Ovary (tissue), 9 donors: ENCODE results near the gene C1QC. TPM values are rescaled to one million over a fixed set of nuclear protein-coding genes. Genes with fewer than 3 reads are reported as not detected.

Experiments
- DNase-seq, 5 donors: peaks; one replicate each; pipeline ENCODE4 v3.0.0-alpha.2; 2019 to 2020
- H3K27ac ChIP-seq, 2 donors: fragments of 200-600 bp; one replicate each; pipeline versions ENCODE4 v1.5.1 to v1.8.0; 2019 to 2022
- H3K27me3 ChIP-seq: fragments of 200-600 bp; one replicate; pipeline ENCODE4 v1.8.0; 2022
- H3K36me3 ChIP-seq: fragments of 200-600 bp; sonication (generic); one replicate; pipeline ENCODE4 v1.5.1; 2019
- H3K4me1 ChIP-seq: one replicate; pipeline ENCODE4 v1.8.1; 2013; ENCODE audit warnings: mild to moderate bottlenecking, moderate library complexity; ENCODE audit not compliant: insufficient read depth
- H3K4me3 ChIP-seq: fragments of 200-600 bp; sonication (generic); one replicate; pipeline ENCODE4 v1.5.1; 2017
- H3K9me3 ChIP-seq, 2 donors: fragments of 200-600 bp in 1 of 2; sonication (generic) in 1 of 2; one replicate each; pipeline versions ENCODE4 v1.5.1 to v1.8.1; 2013 to 2019; ENCODE audit warnings: mild to moderate bottlenecking in 1 of 2, moderate library complexity in 1 of 2
- EP300 ChIP-seq: sonication (generic); formaldehyde crosslinking; IDR thresholded peaks from one replicate; pipeline ENCODE4 v1.6.1; 2017; ENCODE audit warnings: antibody characterized with exemption
- POLR2A ChIP-seq: fragments of 450-650 bp; IDR thresholded peaks from one replicate; pipeline ENCODE4 v1.6.1; 2017; ENCODE audit warnings: antibody characterized with exemption, mild to moderate bottlenecking, moderate library complexity
- WGBS, 3 donors: extraction: QIAGEN DNeasy Blood & Tissue Kit in 1 of 3; methylation state at CpG; one replicate each; pipeline versions ENCODE4 v1.1.5 to v1.1.7; 2013 to 2017; 5-methylcytosine and 5-hydroxymethylcytosine counted together
- intact Hi-C, 4 donors: fragments of 100-400 bp; cut with DNase I; formaldehyde crosslinking; loops; one replicate each; pipeline versions ENCODE4 v1.11.0 to v1.15.1; 2022 to 2023
- polyA plus RNA-seq, 2 donors: library from polyadenylated mRNA; stranded (reverse); fragments of 200-250 nt in 1 of 2; fragments of 350-450 nt in 1 of 2; fragmentation: Illumina TruSeq in 1 of 2; extraction: RNeasy Lipid Tissue Mini Kit (QIAGEN cat#74804) in 1 of 2; gene quantifications; one replicate each; pipeline ENCODE4 v1.2.3, GENCODE V29; 2013 to 2014
- total RNA-seq, 7 donors: library from RNA; depleted of rRNA in 2 of 7; stranded (reverse); fragments of >200 nt in 2 of 7; fragmentation: NEBNext Ultra II Directional in 3 of 7; extraction: Animal tissue kit (Norgen Biotek cat#: 25700) in 3 of 7; gene quantifications; one replicate each; pipeline versions ENCODE4 v1.1.0 to v1.2.4, GENCODE V29; 2016 to 2023
- TF ChIP-seq, protein P1 (sequence below), 3 donors: fragments of 450-650 bp in 2 of 3; fragments of 200-600 bp in 1 of 3; IDR thresholded peaks; one replicate each; pipeline versions ENCODE4 v1.5.1 to v1.8.0; 2016 to 2022; ENCODE audit warnings: antibody characterized with exemption in 3 of 3, mild to moderate bottlenecking in 1 of 3
- donor health status: DM: no; HTN: no; CAD: no; lungs with moderate emphysema.
- donor health status: DM: no; HTN: no; CAD: no.
- donor health status: Bipolar disorder and iron deficiency.
- donor health status: DM: yes; HTN: yes; CAD: no.
- donor health status: DM: no; HTN: no; CAD: no.
- donor health status: DM: yes; HTN: yes; CAD: no.

The C1QC gene
- total and polyA plus RNA-seq, 9 donors, result 30.2 to 136 (median 51.1) TPM

DNA sequence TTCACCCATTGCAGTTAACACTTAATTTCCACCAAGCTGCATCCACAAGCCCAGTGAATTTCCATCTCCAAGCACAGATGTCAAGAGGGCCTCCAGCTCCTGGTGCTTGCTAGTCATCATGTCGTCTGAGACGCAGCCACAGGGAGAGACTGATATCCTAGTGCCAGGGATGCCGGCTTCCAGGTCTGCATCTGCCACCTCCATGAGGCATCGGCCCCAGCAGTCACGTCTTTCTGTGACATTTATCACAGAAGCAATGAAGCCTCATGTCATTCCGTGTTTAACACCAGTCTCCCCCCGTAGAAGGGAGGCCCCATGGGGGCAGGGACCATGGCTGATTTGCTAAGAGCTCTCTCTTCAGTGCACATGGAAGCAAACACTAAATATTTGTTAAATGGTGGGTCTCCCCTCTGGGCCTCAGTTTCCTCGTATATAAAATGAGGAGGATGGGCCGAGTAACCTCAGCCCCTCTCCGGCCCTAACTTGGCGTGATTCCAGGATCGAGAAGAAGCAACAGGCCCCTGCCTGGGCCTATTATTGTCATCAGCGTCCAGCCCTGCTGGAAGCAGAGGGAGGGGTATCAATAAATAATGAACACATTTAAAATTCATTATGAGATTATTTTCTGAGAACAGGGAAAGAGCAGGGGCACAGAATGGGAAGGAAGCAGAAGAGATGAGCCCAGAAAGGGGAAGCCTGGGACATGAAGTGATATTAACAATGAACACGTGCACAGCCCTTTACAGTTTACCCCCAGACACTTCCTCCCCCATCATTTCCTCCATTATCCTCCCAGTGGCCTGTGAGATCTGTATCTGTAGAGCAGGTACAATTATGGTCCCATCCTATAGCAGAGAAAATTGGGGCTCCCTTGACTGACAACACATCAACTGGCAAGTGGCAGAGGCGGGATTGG, 8.8 kb downstream of the C1QC start:
- Histone ChIP-seq H3K27ac (no peak overlapping the region), H3K27me3 (no peaks in the 10 kb centered on the region), H3K9me3 (no peaks in the 10 kb centered on the region), H3K4me1 (no peaks in the 10 kb centered on the region), H3K4me3 (no peak overlapping the region), H3K36me3 (no peaks in the 10 kb centered on the region)
- intact Hi-C loops, result no loop called here
- WGBS, 3 donors, result 70 to 71% (median 70%) methylated on average over 15 of the region's 15 CpGs
- no peak for TF ChIP-seq POLR2A
- TF ChIP-seq, protein P1, sequence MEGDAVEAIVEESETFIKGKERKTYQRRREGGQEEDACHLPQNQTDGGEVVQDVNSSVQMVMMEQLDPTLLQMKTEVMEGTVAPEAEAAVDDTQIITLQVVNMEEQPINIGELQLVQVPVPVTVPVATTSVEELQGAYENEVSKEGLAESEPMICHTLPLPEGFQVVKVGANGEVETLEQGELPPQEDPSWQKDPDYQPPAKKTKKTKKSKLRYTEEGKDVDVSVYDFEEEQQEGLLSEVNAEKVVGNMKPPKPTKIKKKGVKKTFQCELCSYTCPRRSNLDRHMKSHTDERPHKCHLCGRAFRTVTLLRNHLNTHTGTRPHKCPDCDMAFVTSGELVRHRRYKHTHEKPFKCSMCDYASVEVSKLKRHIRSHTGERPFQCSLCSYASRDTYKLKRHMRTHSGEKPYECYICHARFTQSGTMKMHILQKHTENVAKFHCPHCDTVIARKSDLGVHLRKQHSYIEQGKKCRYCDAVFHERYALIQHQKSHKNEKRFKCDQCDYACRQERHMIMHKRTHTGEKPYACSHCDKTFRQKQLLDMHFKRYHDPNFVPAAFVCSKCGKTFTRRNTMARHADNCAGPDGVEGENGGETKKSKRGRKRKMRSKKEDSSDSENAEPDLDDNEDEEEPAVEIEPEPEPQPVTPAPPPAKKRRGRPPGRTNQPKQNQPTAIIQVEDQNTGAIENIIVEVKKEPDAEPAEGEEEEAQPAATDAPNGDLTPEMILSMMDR (IDR thresholded peaks at IDR 0.05), result no peak
- no peak for TF ChIP-seq EP300
- no peak for DNase-seq

DNA sequence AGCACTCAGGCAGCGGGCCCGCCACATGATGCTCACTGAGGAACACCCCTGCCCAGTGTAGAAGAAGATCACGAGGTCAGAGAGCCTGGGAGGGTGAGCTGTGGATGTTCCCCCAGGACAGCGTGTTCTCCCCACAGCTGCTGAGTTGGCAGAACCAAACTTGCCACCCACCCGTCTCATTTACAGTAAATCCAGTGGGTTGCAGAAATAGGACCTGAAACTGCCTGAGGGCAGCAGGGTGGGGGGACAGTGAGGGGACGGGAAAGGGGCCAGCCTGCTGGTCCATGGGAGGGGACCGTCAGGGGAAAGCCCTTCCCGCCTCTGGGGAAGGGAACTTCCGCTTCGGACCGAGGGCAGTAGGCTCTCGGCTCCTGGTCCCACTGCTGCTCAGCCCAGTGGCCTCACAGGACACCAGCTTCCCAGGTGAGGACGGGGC, 9.5 kb downstream of the C1QC start, which contains the start of gene C1QB:
TSS of gene C1QB (plus strand) at position 356 of the 436 bp plus-strand sequence. CDS start 6,227 bp downstream, outside the sequence.
- Histone ChIP-seq H3K27me3 (no peaks in the 10 kb centered on the region), H3K4me3 (no peak within 1 kb of the TSS), H3K36me3 (no peaks in the 10 kb centered on the region), H3K27ac (no peak within 1 kb of the TSS), H3K9me3 (no peaks in the 10 kb centered on the region), H3K4me1 (no peaks in the 10 kb centered on the region)
- WGBS, 3 donors, result 74 to 79% (median 78%) methylated on average over 13 of the region's 13 CpGs
- no peak for DNase-seq
- TF ChIP-seq, protein P1 (IDR thresholded peaks at IDR 0.05), result no peak
- TF ChIP-seq EP300 (no peak), POLR2A (no peak)
- intact Hi-C loops, result no loop called here

DNA sequence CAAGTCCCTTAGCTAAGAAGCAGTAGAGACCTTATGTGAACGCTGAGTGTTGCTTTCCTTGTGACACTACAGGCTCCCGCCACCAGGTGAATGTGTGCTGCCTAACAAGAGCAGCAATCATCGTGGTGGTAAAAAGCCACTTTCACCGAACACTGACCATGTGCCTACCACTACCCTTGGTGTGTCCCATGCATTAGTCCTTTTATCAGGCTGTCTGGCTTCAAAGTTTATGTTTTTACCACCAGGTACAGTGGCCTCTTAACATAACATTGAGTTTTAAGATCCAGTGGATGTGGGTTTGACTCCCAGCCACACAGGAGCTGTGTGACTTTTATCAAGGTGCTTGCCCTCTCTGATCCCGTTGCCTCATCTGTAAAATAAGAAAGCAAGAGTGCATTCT, 11.3 kb downstream of the C1QC start:
- H3K27ac ChIP-seq, result no peak overlapping the region
- intact Hi-C loops, result no loop called here
- WGBS, 3 donors, result 57 to 66% (median 59%) methylated on average over 5 of the region's 5 CpGs

DNA sequence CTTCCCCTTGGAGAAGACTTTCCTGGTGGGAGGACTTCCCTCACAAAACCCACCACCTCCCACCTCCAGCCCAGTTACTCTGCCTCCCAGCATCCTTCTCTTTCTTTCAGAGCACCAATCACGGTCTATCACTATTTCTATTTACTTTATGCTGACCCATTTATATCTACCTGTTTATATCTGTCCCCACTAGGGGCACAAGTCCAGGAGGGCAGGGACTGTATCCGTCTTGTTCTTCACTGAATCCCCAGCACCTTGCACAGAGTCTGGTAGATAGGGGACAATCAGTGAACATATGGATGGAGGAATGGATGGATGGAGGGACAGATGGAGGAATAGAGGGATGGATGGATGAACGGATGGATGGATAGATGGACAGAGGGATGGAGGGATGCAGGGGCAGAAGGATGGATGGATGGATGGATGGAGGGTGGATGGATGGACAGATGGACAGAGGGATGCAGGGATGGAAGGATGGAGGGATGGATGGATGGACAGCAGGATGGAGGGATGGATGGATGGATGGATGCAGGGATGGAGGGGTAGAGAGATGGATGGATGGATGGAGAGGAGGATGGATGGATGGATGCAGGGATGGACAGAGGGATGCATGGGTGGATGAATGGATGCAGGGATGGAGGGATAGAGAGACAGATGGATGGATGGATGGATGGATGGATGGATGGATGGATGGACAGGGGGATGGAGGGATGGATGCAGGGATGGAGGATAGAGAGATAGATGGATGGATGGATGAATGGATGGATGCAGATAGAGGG, 15.1 kb downstream of the C1QC start:
- no peak overlapping the region for H3K27ac ChIP-seq
- H3K4me3 ChIP-seq, result no peak overlapping the region
- intact Hi-C loops, result no loop called here
- WGBS, 3 donors, result 64 to 77% (median 71%) methylated on average over 3 of the region's 3 CpGs
- H3K27me3 ChIP-seq, result no peaks in the 10 kb centered on the region
- no peaks in the 10 kb centered on the region for H3K4me1 ChIP-seq
- DNase-seq, result no peak
- H3K9me3 ChIP-seq, result no peaks in the 10 kb centered on the region
- H3K36me3 ChIP-seq, result no peaks in the 10 kb centered on the region
- TF ChIP-seq, protein P1 (IDR thresholded peaks at IDR 0.05), result no peak
- TF ChIP-seq EP300, result no peak
- no peak for TF ChIP-seq POLR2A

More for the DNA sequence above, 11.3 kb downstream of the C1QC start:
- H3K9me3 ChIP-seq, result no peaks in the 10 kb centered on the region
- H3K4me3 ChIP-seq, result no peak overlapping the region
- no peaks in the 10 kb centered on the region for H3K27me3 ChIP-seq
- TF ChIP-seq EP300 (no peak), POLR2A (no peak)
- TF ChIP-seq, protein P1 (IDR thresholded peaks at IDR 0.05), result no peak
- no peak for DNase-seq
- no peaks in the 10 kb centered on the region for H3K36me3 ChIP-seq
- no peaks in the 10 kb centered on the region for H3K4me1 ChIP-seq
